ENCODE measurements around the gene TOM1L2.
"Not testable (repeated sequence)": the region's sequence is repeated elsewhere in the genome, so short reads cannot be mapped to it uniquely, and the experiment has no call there.

TOM1L2 gene

GRCh38 chr17:17972126-17972951 lies at the start of gene TOM1L2, which contains the start of gene DRC3:
TOM1L2 (minus strand) TSS chr17:17972400; CDS start chr17:17972313, 87 bp downstream.
DRC3 (plus strand) TSS chr17:17972862; CDS start chr17:17977599, 4,737 bp downstream.
- DNase-seq: peak; percentile 99 to 100

GRCh38 chr17:18021372-18021771 lies 49.2 kb upstream of the TOM1L2 start:
- no peak for DNase-seq

- DNase-seq: no peak
Observed at GRCh38 chr17:18020971-18021370, 48.8 kb upstream of the TOM1L2 start.

DNA sequence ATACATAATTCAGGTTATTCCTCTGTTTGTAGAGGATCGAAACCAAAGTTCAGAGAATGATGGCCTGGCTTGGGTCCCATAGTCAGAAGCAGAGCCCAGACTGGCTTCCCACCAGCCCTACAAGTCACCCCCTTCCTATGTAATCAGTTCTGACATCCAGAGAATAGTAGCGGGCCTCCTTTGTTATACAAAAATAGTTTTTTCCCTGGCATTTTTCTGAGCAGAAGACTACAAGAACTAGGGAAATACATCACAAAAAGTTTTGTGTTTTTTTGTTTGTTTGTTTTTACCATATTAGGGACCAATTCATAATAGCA lies 47.6 kb upstream of the TOM1L2 start:
- DNase-seq: no peak

DNA sequence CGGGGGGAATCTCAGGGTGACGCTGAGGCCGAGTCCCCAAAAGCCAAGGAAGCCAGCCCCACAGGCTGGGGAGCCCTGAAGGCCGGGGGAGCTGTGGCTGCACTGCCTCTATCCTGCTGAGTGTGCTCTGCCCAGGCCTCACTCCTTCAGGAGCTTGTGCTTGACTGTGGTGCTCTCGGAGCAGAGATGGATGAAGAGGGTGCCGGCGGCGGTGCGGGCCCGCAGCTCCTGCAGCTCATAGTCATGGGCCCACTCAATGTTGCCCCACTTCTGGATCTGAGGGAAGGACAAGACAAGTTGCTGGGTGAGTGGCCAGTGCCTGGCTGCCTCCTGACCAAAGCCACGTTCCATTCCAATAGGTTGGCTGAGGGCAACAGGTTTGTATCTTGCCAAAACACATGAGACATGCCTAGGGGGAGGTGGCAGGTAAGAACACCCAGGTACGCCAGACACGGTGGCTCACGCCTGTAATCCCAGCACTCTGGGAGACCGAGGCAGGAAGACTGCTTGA lies 46.3 kb upstream of the TOM1L2 start:
- no peak for DNase-seq

DNA sequence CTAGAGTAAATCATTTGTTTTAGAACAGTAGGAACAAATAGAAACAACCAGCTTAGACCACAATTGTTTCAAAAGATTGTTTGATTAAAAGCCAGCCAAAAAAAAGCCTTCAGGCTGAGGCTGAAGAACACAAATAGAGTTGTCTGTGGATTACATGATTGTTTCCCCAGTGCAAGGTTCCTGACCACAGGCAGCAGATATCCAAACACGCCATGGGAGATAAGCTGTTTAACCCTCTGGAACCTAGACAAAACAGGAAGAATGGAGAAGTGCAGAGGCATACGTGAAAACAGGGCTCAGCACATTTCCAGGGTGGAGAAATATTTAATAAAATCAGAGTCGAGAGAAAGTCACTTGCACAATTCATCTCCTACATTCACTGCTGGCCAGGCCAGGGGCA lies 45.8 kb upstream of the TOM1L2 start:
- DNase-seq: no peak

- no peak for DNase-seq
Observed at GRCh38 chr17:18016426-18016825, 44.2 kb upstream of the TOM1L2 start.

DNA sequence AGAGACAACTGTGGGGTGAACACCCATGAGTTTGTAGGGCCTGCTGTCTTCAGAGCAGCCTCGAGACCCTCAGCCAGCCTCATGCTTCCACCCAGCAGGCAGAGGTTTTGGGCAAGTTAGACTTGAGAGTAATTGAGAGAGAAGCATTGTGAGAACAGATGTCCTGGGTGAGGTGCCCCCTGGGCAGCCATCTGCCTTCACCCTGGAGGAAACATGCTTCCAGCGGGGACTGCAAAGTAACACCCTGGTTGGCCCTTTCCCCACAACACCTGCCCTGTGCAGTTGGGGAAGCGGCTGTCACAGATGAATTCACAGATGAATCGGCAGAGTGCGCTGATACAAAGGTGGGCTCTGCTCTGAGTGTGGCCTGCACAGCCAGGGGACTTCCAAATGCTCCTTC lies 43.4 kb upstream of the TOM1L2 start:
- no peak for DNase-seq

- DNase-seq: no peak
Observed at GRCh38 chr17:18014006-18014405, 41.8 kb upstream of the TOM1L2 start.

- DNase-seq: no peak
Observed at GRCh38 chr17:18011286-18011685, 39.1 kb upstream of the TOM1L2 start.

DNA sequence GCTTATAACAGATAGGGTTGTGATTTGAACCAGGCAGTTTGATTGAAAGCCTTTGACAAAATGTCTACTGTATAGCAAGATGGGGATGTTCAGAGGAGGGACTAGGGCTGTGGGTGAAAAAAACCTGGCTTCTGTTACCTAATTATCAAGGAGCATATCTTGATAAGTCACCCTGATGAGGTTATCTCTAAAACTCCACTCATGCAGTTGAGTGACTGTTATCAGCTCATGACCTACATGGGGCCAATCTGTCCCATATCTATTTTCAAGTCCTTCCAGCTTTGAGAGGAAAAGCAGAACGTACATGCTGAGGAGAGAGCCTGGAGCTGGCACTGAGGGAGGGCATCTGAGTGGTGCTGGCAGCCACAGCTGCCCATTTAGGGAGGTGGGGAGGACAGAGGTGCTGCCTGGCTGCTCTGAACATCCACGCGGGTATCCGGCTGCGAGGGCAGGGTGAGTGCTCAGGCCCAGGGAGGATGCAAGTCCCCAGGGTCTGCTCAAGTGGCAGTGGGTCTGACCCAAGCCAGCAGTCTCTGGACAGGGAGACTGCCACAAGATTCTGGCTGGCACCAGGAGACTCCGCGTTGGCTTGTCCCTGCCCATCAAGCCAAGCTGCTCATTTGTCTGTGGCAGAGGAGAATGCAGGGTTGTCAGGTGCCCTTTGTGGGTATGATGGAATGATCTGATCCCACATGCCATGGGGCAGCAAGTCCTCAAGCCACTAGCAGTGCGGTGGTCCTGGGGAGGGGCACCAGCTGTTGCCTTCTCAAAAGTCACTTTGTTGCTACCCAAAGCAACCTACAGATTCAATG lies 37.6 kb upstream of the TOM1L2 start:
- no peak for DNase-seq

- DNase-seq: no peak
Observed at GRCh38 chr17:18008496-18009268, 36.5 kb upstream of the TOM1L2 start.

- no peak for DNase-seq
Observed at GRCh38 chr17:18006495-18007239, 34.5 kb upstream of the TOM1L2 start.

DNA sequence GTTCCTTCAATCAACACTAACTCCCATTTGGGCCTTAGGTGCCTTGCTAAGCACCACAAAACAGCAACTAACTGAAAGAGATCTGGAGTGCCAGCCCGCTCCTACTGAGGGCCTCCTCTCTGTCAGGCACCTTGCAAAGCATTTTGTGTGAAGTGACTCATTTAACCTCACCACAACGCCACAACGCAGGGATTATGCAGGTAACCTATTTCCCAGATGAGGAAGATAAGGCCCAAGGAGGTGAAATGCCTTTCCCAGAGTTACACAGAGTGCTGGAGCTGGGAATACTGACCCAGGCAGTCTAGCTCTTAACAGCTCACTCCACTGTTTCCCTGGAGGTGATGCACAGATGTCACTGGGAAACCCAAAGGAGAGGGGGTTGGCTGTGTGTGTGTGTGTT lies 33.3 kb upstream of the TOM1L2 start:
- no peak for DNase-seq

GRCh38 chr17:18004884-18005305 lies 32.7 kb upstream of the TOM1L2 start:
- DNase-seq: no peak

DNA sequence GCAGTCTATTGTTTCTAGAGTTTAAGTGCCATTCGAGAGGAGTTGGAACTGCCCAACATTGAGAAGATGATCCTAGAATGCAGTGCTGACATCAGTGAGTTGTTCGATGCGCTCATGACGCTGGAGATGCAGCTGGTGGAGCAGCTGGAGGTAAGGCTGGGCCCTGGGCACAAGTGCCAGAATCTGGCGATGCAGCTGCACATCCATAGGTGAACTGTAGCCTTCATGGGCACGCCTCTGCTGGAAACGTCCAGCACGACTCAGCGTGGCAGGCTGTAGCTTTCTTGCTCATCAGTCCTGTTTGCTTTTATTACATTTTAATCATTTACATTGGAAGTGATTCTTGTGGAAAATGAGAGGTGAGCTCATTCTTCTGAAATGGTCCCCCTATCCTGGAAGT lies 32.1 kb upstream of the TOM1L2 start:
- DNase-seq: no peak

GRCh38 chr17:18002171-18002570 lies 30.0 kb upstream of the TOM1L2 start:
- DNase-seq: no peak

DNA sequence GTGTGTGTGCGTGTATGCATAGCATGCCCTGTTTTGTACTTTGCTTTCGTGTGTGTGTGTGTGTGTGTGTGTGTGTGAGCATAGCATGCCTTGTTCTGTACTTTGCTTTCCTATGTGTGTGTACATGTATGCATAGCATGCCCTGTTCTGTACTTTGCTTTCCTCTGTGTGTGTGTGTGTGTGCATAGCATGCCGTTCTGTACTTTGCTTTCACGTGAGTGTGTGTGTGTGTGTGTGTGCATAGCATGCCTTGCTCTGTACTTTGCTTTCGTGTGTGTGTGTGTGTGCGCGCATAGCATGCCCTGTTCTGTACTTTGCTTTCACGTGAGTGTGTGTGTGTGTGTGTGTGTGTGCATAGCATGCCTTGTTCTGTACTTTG lies 27.8 kb upstream of the TOM1L2 start:
- no peak for DNase-seq

DNA sequence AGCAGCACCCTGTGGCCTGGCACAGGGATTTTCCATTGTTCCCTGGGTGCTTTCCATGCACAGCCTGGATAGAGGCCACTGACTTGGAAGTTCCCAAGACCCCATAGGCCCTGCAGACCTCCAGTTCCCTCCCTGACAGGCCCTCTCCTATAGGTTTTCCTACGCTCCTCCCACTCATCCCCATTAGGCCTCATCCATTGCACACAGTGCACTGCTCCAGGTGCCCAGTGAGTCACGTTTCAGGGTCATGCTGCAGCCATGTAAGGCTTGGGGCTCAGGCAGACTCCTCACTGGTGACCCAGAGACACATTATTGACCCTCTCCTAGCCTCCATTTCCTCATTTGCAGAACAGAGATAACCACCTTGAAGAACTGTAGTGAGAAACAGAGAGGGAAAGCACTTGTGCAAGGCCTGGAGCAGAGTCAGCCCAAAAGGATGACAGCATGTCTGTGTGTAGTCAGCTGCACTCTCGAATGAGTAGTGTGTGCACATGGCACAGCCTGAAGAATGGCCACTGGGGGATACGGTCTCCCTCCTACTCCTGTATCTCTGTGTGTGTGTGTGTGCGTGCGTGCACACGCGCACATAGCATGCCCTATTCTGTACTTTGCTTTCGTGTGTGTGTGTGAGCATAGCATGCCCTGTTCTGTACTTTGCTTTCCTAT lies 27.3 kb upstream of the TOM1L2 start:
- DNase-seq: no peak

DNA sequence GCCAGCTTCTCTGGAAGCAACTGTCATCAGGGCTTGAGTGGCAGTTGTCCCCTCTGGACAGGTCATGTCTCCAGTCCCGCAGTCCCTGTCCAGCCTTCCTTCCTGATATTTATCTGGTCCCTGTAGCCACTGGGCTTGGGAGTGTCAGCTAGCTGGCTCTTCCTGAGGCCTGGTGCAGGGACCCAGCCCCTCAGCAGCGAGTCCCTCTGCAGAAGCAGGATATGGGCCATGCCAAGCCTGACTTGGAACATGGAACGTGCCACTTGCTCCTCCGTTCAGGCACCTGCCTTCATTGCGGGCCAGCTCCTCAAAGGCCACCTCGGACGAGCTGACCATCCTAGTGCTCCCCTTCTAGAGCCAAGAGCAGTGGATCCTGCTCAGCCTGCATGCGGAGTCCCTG lies 26.7 kb upstream of the TOM1L2 start:
- no peak for DNase-seq

DNA sequence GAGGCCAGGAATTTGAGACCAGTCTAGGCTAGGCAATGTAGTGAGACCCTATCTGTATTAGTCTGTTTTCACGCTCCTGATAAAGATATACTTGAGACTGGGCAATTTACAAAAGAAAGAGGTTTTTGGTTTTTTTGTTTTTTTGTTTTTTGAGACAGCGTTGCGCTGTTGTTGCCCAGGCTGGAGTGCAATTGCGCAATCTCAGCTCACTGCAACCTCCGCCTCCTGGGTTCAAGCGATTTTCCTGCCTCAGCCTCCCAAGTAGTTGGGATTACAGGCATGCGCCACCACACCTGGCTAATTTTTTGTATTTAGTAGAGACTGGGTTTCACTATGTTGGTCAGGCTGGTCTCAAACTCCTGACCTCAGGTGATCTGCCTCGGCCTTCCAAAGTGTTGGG lies 23.7 kb upstream of the TOM1L2 start:
- not testable (repeated sequence) for DNase-seq
